ENCODE measurements around the gene PLB1.
A peak's percentile ranks its signal among the peaks of the same experiment; 100 is the strongest.

PLB1 gene

DNA sequence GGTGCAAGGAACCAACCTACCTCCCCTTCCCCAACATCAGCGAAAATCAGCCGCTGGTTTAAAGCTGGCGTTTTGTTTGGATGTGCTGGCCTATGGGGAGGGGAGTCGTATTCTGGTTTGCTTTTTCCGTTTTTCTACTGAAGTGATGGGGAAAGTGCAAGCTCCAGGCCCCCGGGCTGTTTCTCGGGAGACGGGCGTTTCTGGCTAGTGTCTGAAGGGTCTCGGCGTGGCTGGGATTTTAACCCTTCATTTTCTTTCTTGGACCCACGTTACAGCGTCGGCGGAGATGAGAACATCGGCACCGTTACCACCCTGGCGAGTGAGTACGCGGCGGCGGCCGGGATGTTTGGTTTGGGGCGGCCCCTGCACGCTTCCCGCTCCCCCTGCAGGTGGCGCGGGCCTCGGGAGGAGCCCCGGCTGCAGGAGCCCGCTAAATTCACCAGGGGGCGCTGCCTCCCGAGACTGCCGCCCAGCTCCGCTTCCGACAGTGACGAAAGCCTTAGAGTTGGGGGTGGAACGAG, 70.7 kb downstream of the PLB1 start:
- DNase-seq: peak; percentile 73

DNA sequence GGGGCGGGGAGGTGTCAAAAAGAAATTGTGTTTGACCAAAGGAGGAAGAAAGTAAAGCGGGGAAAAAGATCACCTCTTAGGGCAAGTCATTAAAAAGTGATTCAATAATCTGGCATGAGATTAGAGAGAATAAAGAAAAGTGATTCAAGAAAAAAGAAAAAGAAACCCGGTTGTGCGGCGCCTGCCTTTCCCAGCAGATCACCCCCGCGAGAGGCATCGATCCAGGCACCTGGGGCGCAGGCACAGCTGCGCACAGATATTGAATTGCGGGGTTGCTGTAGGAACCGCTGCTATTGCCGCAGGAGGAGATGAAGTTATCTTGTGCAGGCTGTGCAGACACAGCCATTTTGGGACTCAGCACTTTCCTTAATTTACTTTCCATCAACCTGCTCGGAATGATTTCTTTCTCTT, 71.2 kb downstream of the PLB1 start:
- DNase-seq: peak; percentile 73

DNA sequence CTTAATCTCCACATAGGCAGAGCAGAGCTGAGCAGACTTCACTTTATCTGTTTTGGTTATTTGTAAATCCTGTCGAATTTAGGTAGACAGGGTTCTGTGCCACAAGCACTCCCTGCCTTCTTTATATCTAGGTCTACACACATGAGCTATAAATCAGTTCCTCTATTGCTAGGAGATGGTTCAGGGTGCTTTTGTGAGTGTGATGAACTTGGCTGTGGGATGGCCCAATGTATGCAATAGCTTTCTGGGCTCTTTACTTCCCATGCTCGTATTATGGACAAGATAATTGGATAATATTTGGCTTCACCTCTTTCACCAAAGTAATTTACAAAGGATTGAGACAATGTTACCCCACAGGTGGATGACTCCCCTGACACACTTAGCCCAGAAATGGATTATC, 72.2 kb downstream of the PLB1 start:
- DNase-seq: no peak

GRCh38 chr2:28568533-28568932, 72.7 kb downstream of the PLB1 start:
- DNase-seq: no peak

GRCh38 chr2:28570431-28570830, 74.6 kb downstream of the PLB1 start:
- no peak for DNase-seq

DNA sequence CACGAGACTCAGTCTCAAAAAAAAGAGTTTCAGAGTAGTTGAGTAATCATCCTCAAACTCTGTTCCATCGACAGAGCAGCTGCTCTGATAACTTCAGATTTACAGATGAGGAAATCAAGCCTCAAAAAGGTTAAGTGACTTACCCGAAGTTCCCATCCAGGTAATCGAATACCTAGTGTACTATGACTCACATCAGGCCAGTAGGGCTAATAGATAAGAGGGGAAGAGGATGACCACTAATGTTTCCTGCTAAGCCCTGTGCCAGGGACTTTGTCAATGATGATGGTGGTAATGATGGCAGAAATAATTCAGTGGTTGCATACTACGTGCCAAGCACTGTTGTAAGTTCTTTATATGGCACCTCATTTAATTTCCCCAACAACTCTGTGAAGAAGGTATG, 80.9 kb downstream of the PLB1 start:
- DNase-seq: no peak

- DNase-seq: no peak
Observed at GRCh38 chr2:28577791-28578680, 82.2 kb downstream of the PLB1 start.

DNA sequence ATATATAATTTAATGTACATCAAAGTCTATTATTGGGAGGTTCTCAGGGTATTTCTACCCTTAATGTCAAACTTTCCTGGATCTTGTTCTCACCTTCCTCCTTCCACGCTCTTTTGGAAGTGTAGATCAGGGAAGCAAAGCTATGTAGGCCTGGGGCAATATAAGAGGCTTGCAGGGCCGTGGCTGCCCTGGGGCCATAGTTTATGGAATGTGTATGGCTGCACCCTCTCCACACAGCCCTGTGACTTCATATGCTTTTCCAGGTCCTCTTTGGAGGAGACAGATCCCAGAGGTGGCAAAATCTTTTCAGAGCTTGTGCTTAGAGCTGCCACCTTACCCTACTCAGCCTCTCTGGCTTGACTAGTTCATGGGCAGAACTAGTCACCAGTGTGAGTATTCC, 82.9 kb downstream of the PLB1 start:
- no peak for DNase-seq

GRCh38 chr2:28579606-28580005, 83.7 kb downstream of the PLB1 start:
- DNase-seq: no peak

DNA sequence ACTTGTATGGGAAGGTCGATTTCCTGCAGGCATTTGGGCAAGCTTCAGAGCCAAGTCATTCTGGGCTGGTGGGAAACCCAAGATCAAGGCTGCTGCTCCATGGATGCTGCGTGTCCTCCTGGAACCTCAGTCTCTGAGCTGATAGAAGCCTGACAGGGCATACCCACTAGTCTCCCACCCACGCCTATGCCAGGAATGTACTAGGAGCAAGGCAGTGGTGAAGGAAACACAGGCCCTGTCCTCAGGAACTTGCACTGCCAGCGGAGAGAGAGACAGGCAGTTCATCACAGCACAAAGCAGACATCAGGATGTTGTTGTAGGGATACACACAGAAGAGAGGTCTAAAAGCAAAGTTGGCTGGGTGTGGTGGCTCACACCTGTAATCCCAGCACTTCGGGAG, 84.2 kb downstream of the PLB1 start:
- DNase-seq: no peak

- DNase-seq: no peak
Observed at GRCh38 chr2:28581312-28581711, 85.5 kb downstream of the PLB1 start.

DNA sequence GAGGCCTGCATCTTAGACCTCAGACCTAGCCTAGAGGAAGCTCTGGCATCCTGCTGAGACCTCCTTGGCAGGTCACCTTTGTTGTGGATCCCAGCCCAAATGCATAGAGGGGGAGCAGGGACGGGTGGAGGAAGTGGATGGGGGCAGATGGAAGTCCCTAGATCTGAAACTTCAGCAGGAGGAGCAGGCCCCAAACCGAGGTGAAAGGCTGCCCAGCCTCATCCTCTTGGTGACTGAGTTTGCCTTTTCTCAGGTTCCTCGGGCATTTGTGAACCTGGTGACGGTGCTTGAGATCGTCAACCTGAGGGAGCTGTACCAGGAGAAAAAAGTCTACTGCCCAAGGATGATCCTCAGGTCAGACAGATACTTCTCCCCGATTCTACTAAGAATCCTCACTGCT, 86.3 kb downstream of the PLB1 start:
- DNase-seq: no peak

GRCh38 chr2:28582595-28582994, 86.7 kb downstream of the PLB1 start:
- no peak for DNase-seq

GRCh38 chr2:28583899-28584553, 88.2 kb downstream of the PLB1 start:
- no peak for DNase-seq

GRCh38 chr2:28586867-28587266, 91.0 kb downstream of the PLB1 start:
- DNase-seq: no peak

DNA sequence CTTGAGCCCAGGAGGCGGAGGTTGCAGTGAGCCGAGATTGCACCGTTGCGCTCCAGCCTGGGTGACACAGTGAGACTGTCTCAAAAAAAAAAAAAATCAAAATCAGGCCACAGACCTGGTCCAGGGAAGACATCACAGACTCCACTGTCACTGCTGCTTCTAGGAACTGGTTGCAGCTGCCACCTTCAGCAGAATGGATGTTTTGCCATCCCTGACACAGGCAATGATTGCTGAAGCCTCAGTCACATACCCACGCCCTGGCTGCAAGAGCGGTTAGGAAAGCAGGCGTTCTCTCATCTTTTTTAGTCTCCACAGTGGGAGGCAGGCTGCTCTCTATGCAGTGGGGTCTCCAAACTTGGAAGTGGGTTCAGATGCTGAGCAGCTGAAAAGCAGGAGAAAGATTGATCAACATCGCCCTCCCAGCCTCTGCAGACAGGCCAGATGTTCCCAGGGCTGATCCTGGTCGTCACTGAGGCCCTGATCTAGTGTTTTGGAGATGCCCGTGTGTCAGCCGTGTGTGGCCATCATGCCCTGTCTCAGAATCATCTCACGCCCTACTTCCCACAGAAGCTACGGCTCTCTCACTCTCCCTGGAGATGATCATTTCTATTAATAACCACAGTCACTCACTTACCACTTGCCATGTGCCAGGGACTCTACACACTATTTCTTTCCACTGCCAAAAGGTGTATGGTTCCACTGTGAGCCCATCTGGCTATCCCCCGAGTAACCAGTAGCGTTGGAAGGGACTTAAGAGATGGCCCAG, 91.8 kb downstream of the PLB1 start:
- no peak for DNase-seq

DNA sequence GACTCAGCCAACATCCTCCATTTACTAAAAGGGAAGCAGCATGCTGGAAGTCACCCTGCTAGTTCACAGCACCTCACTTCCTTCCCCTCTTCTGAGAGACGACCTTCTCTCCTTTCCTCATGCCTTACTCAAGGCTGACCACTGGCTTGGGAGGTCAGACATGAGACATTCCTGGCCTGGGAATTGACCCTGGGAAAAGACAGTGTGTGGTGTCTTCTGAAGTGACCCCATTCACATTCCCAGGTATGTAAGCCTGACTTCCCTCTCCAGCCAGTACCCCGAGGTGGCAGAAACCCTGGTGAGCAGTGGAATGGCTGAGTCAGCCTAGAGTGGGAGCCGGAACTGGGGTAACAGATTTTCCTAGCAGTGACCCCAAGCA, 92.4 kb downstream of the PLB1 start:
- no peak for DNase-seq

- no peak for DNase-seq
Observed at GRCh38 chr2:28589746-28590463, 94.0 kb downstream of the PLB1 start.

DNA sequence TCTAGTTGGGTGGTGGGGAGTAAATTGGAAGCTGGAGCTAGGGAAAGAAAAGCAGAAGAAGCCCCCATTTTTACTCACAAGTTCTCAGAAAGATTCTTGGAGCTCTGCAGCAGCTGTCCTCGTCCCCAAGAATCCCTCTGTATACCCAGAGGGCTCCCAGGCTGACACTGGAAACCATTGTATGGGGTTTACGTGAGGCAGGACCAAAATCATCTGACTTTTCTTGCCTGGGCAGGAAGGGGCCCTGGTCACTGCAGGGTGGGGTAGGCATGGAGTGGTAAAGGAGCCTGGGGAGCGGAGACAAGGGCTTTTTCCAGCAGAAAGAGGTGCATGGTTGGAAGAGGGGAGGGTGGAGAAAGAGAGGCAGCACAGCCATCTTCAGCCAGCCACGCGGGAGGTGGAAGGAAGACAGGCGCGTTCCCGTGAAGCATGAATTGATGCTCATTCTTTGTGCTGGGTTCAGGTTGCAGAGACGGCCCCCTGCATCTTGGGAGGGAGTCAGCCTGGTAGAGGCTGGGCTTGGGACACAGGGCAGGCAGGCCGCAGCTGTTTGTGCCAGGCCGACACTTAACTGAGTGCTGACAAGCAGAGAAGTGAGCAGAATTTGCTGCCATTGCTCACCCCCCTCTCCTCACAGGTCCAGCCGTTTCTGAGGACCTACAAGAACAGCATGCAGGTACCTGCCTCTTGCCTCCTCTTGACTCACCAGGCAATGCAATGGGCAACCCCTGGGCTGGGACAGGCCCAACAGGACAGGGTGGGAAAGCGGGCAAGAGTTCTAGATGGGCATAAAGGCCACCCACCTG, 94.8 kb downstream of the PLB1 start:
- DNase-seq: no peak

DNA sequence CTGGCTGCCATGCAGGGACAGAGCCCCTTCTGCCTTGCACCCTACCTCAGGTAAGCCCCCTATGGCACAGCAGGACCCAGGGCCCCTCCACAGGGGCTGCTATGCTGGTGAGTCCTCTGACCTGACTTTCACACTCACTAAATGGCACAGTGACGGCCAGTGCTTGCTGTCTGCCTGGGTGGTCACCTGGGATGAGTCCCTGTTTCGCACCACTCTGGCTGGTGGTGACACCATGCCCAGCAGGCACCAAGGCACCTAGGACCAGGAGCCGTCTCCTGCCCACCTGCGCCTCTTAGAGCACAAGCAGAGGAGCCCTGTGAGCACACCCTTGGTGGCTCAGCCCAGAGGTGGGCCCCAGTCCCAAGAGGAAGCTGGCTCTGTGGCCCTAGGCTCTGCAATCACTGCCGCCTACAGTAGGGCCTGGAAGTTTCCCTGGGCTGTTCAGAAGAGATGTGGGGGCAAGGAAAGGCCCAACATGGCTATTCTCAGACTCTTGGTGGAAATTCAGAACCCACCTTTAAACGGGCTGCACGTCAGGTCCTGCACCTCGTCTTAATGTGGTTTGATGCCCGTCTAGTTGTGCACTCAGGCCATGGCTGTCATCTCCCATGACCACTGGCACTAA, 96.0 kb downstream of the PLB1 start:
- DNase-seq: no peak

GRCh38 chr2:28592481-28592880, 96.6 kb downstream of the PLB1 start:
- no peak for DNase-seq

Data from NCI-H1417 treated with DMSO at 0.1 percent for 48 hours (cell line).